GM12878 (cell line): ENCODE data around the gene CYP1A1. TPM values are rescaled to one million over a fixed set of nuclear protein-coding genes. Genes with fewer than 3 reads are reported as not detected.

Experiments used
- ATAC-seq: fragments of 200-7000 bp; cut with Tn5 transposase; 3 replicates; pipeline ENCODE4 v1.9.1; 2020; ENCODE audit warnings: mild to moderate bottlenecking, moderate library complexity
- BruUV-seq: library from RNA; stranded (reverse); fragments of 400-500 nt; replicated peaks from 2 replicates; lab custom pipeline; 2021; lab: Mats Ljungman, UMichigan
- CTCF ChIA-PET: fragments of 300-600 bp; sonication (Branson Sonifier 250); formaldehyde crosslinking; extraction: SDS; loops from one replicate; lab custom pipeline; 2021; ENCODE audit warnings: inconsistent platforms; lab: Yijun Ruan, JAX
- POLR2A ChIA-PET: fragments of 350-600 bp; formaldehyde crosslinking; extraction: SDS; loops from one replicate; lab custom pipeline; 2021; ENCODE audit warnings: inconsistent platforms; lab: Charles Lee
- RAD21 ChIA-PET: fragments of 300-600 bp; sonication (Branson Sonifier 250); formaldehyde crosslinking; loops from one replicate; lab custom pipeline; 2023; ENCODE audit warnings: antibody characterized with exemption; ENCODE audit not compliant: unreplicated experiment; lab: Charles Lee
- SMC1A ChIA-PET: fragments of 300-600 bp; sonication (Branson Sonifier 250); formaldehyde crosslinking; loops from one replicate; lab custom pipeline; 2023; ENCODE audit not compliant: unreplicated experiment, uncharacterized antibody; lab: Charles Lee
- DNase-seq: peaks from one replicate; pipeline ENCODE4 v3.0.0-alpha.2; 2011; ENCODE audit warnings: low read depth, low spot score
- FAIRE-seq: peaks from 3 replicates; lab custom pipeline; 2011; peaks lifted over from hg19 to GRCh38; lab: Jason Lieb, UNC
- H2AFZ ChIP-seq: 2 replicates; pipeline ENCODE4 v1.6.0; 2011; ENCODE audit warnings: low read depth, low read length, control low read depth; ENCODE audit not compliant: control insufficient read depth
- H3K27ac ChIP-seq: 2 replicates; pipeline ENCODE4 v1.5.1; 2011; ENCODE audit warnings: control low read depth; ENCODE audit not compliant: control insufficient read depth, insufficient read depth
- H3K27me3 ChIP-seq, 2 experiments: replicated peaks in 1 of 2; 2 replicates each; pipeline versions ENCODE4 v1.6.0 to v1.6.1; 2011; ENCODE audit warnings: low read length in 1 of 2; ENCODE audit not compliant: control insufficient read depth in 2 of 2, insufficient read depth in 2 of 2
- H3K36me3 ChIP-seq, 2 experiments: 2 replicates each; pipeline ENCODE4 v1.5.1; 2011; ENCODE audit warnings: low read length in 1 of 2; ENCODE audit not compliant: control insufficient read depth in 2 of 2, insufficient read depth in 2 of 2
- H3K4me1 ChIP-seq: 2 replicates; pipeline ENCODE4 v1.6.1; 2011; ENCODE audit warnings: mild to moderate bottlenecking, low read length, moderate library complexity, mixed read lengths; ENCODE audit not compliant: control insufficient read depth, insufficient read depth
- H3K4me2 ChIP-seq: 2 replicates; pipeline ENCODE4 v1.6.0; 2011; ENCODE audit warnings: control low read depth; ENCODE audit not compliant: control insufficient read depth, insufficient read depth
- H3K4me3 ChIP-seq: fragments of 200-600 bp; sonication (generic); 2 replicates; pipeline ENCODE4 v1.5.1; 2016
- H3K79me2 ChIP-seq: 2 replicates; pipeline ENCODE4 v1.6.0; 2011; ENCODE audit warnings: low read length; ENCODE audit not compliant: control insufficient read depth, insufficient read depth
- H3K9ac ChIP-seq: 2 replicates; pipeline ENCODE4 v1.8.0; 2011; ENCODE audit warnings: low read length, control low read depth, mixed read lengths; ENCODE audit not compliant: control insufficient read depth, insufficient read depth
- H3K9me3 ChIP-seq: replicated peaks from 3 replicates; pipeline ENCODE4 v1.5.1; 2011; ENCODE audit warnings: mild to moderate bottlenecking, low read length; ENCODE audit not compliant: control insufficient read depth, insufficient read depth
- H4K20me1 ChIP-seq: 2 replicates; pipeline ENCODE4 v1.6.0; 2011; ENCODE audit not compliant: control insufficient read depth, insufficient read depth
- ASH2L ChIP-seq: fragments of 300-600, 200-600 bp; sonication (generic); IDR thresholded peaks from 2 replicates; pipeline ENCODE4 v1.6.1; 2017; ENCODE audit warnings: low read depth, mild to moderate bottlenecking, borderline replicate concordance
- CHD2 ChIP-seq: IDR thresholded peaks from 2 replicates; pipeline ENCODE4 v1.6.1; 2011; ENCODE audit warnings: low read depth, low read length, improper control_type of control experiment, borderline replicate concordance
- ZNF622 ChIP-seq: fragments of 450-650 bp; IDR thresholded peaks from 2 replicates; pipeline ENCODE4 v1.6.1; 2017; ENCODE audit warnings: mild to moderate bottlenecking, inconsistent platforms
- WGBS: methylation state at CpG from one replicate; pipeline ENCODE4 v1.1.6; 2016; ENCODE audit warnings: low lambda C conversion rate; ENCODE audit not compliant: insufficient replicate concordance, insufficient coverage; ENCODE audit errors: missing lambda C conversion rate; 5-methylcytosine and 5-hydroxymethylcytosine counted together
- in situ Hi-C: fragments of 300-500 bp; cut with MboI; formaldehyde crosslinking; loops from 9 replicates; pipeline ENCODE4 v1.14.3; 2018; ENCODE audit warnings: mixed read lengths
- intact Hi-C: fragments of 100-400 bp; cut with micrococcal nuclease; formaldehyde crosslinking; loops from one replicate; pipeline ENCODE4 v1.14.2; 2022; ENCODE audit not compliant: unreplicated experiment
- polyA plus RNA-seq, 11 experiments: library from polyadenylated mRNA; depleted of rRNA in 4 of 11; unstranded in 6 of 11; stranded (reverse) in 5 of 11; fragments of >200 nt; fragmentation: Nextera tagmentation in 4 of 11; fragmentation: Illumina TruSeq in 1 of 11; extraction: Ambion mirVana in 4 of 11; extraction: Trizol in 1 of 11; gene quantifications; 1 replicate in 1 of 11; 2 replicates in 10 of 11; pipeline versions ENCODE4 v1.2.1 to v1.2.3, GENCODE V29; 2011 to 2016; ENCODE audit warnings: inconsistent platforms in 2 of 11, missing spikeins in 2 of 11, low read depth in 1 of 11
- total RNA-seq, 4 experiments: library from RNA; depleted of rRNA in 3 of 4; stranded (reverse); fragments of >200 nt in 3 of 4; fragmentation: Illumina TruSeq in 1 of 4; extraction: Trizol in 1 of 4; gene quantifications; 2 replicates each; pipeline versions ENCODE4 v1.2.1 to v1.2.3, GENCODE V29; 2013 to 2021
- TF ChIP-seq, protein P1 (sequence below): fragments of 450-650 bp; IDR thresholded peaks from 2 replicates; pipeline ENCODE4 v1.6.1; 2017; ENCODE audit warnings: mild to moderate bottlenecking
- TF ChIP-seq, protein P2 (sequence below): fragments of 450-650 bp; IDR thresholded peaks from 2 replicates; pipeline ENCODE4 v1.6.1; 2016; ENCODE audit warnings: mild to moderate bottlenecking
- TF ChIP-seq, protein P3 (sequence below): fragments of 450-650 bp; IDR thresholded peaks from 2 replicates; pipeline ENCODE4 v1.6.1; 2017; ENCODE audit warnings: mild to moderate bottlenecking, moderate library complexity
- TF ChIP-seq, protein P4 (sequence below): IDR thresholded peaks from 2 replicates; pipeline ENCODE4 v1.6.1; 2012; ENCODE audit warnings: low read depth, low read length, improper control_type of control experiment

CYP1A1 gene
- total and polyA plus RNA-seq, 10 of the 15 experiments (the other 5 are each of a cell fraction or from before 2014, with no cell fraction given) = 0.04 to 0.71 (median 0.07) TPM; not detected in 4

DNA sequence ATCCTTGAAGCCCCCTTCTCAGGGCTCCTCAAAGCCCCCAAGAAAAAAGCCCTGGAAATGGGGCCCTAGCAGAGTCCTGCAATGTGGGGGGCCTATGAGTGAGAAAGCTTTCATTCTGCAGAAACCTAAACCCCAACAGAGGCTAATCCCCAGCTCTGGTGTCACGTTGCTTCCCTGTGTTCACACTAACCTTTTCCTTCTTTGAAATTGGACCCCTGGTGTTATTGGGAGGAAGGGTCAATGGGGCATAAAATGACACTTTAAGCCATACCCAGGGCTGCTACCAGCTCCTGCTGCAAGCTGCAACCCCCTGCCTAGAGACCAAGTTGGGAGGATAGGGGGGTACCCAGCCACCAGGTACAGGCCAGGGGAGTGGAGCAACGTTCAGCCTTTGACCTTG is 25.4 kb upstream of the CYP1A1 start:
- ATAC-seq (no peak), FAIRE-seq (no peak), DNase-seq (no peak)
- ChIA-PET RAD21 (no interaction called here), CTCF (no interaction called here), POLR2A (no interaction called here), SMC1A (no interaction called here)
- in situ Hi-C loops (no loop called here), intact Hi-C loops (no loop called here)
- TF ChIP-seq ZNF622 (no peak), ASH2L (no peak)
- TF ChIP-seq, protein P1, sequence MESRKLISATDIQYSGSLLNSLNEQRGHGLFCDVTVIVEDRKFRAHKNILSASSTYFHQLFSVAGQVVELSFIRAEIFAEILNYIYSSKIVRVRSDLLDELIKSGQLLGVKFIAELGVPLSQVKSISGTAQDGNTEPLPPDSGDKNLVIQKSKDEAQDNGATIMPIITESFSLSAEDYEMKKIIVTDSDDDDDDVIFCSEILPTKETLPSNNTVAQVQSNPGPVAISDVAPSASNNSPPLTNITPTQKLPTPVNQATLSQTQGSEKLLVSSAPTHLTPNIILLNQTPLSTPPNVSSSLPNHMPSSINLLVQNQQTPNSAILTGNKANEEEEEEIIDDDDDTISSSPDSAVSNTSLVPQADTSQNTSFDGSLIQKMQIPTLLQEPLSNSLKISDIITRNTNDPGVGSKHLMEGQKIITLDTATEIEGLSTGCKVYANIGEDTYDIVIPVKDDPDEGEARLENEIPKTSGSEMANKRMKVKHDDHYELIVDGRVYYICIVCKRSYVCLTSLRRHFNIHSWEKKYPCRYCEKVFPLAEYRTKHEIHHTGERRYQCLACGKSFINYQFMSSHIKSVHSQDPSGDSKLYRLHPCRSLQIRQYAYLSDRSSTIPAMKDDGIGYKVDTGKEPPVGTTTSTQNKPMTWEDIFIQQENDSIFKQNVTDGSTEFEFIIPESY = no peak
- Histone ChIP-seq H3K27ac (no peak overlapping the region), H3K9me3 (no peaks in the 10 kb centered on the region), H3K9ac (no peak overlapping the region), H4K20me1 (no peaks in the 10 kb centered on the region), H3K4me2 (no peak overlapping the region), H3K4me3 (no peak overlapping the region), H3K4me1 (no peaks in the 10 kb centered on the region), H3K79me2 (no peaks in the 10 kb centered on the region), H3K36me3 (no peaks in the 10 kb centered on the region), H3K27me3 (no peaks in the 10 kb centered on the region), H2AFZ (no peak overlapping the region)
- 15% methylated on average over 2 of the region's 2 CpGs for WGBS
- BruUV-seq = no TSS peak

DNA sequence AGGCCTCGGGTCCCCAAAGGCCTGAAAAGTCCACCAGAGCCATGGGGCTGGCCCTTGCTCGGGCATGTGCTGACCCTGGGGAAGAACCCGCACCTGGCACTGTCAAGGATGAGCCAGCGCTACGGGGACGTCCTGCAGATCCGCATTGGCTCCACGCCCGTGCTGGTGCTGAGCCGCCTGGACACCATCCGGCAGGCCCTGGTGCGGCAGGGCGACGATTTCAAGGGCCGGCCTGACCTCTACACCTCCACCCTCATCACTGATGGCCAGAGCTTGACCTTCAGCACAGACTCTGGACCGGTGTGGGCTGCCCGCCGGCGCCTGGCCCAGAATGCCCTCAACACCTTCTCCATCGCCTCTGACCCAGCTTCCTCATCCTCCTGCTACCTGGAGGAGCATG is 24.5 kb upstream of the CYP1A1 start:
- H2AFZ ChIP-seq = no peak overlapping the region
- RAD21 ChIA-PET = interaction anchor here (0.6 kb wide), 1 partner anchor 24 kb away, joined by 3 read pairs; no protein-coding TSS in a partner anchor
- H3K27me3 ChIP-seq = no peaks in the 10 kb centered on the region
- no TSS peak for BruUV-seq
- FAIRE-seq (no peak), ATAC-seq (no peak), DNase-seq (no peak)
- CTCF ChIA-PET = no interaction called here
- H3K36me3 ChIP-seq = no peaks in the 10 kb centered on the region
- no peaks in the 10 kb centered on the region for H3K4me1 ChIP-seq
- no peak overlapping the region for H3K4me3 ChIP-seq
- no peak overlapping the region for H3K27ac ChIP-seq
- no peak overlapping the region for H3K9ac ChIP-seq
- in situ Hi-C loops = no loop called here
- SMC1A ChIA-PET = no interaction called here
- no peaks in the 10 kb centered on the region for H3K79me2 ChIP-seq
- H4K20me1 ChIP-seq = no peaks in the 10 kb centered on the region
- 55% methylated on average over 19 of the region's 20 CpGs for WGBS
- H3K4me2 ChIP-seq = no peak overlapping the region
- POLR2A ChIA-PET = no interaction called here
- intact Hi-C loops = no loop called here
- H3K9me3 ChIP-seq = no peaks in the 10 kb centered on the region
- no peak for TF ChIP-seq CHD2
- TF ChIP-seq, protein P2, sequence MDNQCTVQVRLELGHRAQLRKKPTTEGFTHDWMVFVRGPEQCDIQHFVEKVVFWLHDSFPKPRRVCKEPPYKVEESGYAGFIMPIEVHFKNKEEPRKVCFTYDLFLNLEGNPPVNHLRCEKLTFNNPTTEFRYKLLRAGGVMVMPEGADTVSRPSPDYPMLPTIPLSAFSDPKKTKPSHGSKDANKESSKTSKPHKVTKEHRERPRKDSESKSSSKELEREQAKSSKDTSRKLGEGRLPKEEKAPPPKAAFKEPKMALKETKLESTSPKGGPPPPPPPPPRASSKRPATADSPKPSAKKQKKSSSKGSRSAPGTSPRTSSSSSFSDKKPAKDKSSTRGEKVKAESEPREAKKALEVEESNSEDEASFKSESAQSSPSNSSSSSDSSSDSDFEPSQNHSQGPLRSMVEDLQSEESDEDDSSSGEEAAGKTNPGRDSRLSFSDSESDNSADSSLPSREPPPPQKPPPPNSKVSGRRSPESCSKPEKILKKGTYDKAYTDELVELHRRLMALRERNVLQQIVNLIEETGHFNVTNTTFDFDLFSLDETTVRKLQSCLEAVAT = no peak
- TF ChIP-seq, protein P3, sequence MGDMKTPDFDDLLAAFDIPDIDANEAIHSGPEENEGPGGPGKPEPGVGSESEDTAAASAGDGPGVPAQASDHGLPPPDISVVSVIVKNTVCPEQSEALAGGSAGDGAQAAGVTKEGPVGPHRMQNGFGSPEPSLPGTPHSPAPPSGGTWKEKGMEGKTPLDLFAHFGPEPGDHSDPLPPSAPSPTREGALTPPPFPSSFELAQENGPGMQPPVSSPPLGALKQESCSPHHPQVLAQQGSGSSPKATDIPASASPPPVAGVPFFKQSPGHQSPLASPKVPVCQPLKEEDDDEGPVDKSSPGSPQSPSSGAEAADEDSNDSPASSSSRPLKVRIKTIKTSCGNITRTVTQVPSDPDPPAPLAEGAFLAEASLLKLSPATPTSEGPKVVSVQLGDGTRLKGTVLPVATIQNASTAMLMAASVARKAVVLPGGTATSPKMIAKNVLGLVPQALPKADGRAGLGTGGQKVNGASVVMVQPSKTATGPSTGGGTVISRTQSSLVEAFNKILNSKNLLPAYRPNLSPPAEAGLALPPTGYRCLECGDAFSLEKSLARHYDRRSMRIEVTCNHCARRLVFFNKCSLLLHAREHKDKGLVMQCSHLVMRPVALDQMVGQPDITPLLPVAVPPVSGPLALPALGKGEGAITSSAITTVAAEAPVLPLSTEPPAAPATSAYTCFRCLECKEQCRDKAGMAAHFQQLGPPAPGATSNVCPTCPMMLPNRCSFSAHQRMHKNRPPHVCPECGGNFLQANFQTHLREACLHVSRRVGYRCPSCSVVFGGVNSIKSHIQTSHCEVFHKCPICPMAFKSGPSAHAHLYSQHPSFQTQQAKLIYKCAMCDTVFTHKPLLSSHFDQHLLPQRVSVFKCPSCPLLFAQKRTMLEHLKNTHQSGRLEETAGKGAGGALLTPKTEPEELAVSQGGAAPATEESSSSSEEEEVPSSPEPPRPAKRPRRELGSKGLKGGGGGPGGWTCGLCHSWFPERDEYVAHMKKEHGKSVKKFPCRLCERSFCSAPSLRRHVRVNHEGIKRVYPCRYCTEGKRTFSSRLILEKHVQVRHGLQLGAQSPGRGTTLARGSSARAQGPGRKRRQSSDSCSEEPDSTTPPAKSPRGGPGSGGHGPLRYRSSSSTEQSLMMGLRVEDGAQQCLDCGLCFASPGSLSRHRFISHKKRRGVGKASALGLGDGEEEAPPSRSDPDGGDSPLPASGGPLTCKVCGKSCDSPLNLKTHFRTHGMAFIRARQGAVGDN = no peak
- TF ChIP-seq, protein P4, sequence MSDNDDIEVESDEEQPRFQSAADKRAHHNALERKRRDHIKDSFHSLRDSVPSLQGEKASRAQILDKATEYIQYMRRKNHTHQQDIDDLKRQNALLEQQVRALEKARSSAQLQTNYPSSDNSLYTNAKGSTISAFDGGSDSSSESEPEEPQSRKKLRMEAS = no peak
